COLO668 (cell line): ENCODE results near the gene GLIS1.
A peak's percentile ranks its signal among the peaks of the same experiment; 100 is the strongest.

Source experiments
- DNase-seq: peaks from one replicate; lab custom pipeline; 2025; ENCODE audit not compliant: unreplicated experiment; lab: John Stamatoyannopoulos, UW

Gene GLIS1

DNA sequence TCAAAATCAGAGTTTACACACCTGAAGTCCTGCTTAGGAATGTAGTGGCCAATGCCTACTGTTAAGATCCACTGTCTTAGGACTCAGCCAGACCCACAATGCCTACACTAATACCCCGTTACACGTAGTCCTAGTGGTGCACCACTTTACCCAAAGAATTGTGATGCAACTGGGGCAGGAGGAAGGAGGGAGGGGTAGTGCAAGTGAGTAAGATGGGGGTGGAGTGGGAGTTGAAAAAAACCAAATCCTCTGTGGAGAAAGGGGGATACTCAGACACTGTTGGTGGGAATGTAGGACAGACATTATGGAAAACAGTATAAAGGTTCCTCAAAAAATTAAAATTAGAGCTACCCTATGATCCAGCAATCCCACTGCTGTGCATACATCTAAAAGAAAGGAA lies 19.5 kb downstream of the GLIS1 start:
- DNase-seq = no peak

DNA sequence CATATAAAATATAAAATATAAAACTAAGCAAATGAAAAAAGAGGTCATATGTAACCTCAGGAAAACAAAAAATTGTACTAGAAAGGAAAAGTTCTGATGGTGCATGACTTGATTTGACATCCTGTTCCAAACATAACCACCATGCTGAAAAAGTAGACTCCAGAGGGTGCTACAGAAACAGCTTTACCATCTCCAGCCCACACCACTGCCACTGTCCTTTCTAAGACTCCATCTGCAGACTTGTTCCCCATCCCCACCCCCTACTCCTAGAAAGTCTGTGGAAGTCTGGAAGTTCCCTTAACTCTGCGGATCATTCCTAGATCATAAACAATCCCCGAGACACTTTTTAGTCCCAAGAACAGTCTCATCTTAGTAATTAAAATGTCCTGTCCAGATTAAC lies 20.5 kb downstream of the GLIS1 start:
- no peak for DNase-seq

DNA sequence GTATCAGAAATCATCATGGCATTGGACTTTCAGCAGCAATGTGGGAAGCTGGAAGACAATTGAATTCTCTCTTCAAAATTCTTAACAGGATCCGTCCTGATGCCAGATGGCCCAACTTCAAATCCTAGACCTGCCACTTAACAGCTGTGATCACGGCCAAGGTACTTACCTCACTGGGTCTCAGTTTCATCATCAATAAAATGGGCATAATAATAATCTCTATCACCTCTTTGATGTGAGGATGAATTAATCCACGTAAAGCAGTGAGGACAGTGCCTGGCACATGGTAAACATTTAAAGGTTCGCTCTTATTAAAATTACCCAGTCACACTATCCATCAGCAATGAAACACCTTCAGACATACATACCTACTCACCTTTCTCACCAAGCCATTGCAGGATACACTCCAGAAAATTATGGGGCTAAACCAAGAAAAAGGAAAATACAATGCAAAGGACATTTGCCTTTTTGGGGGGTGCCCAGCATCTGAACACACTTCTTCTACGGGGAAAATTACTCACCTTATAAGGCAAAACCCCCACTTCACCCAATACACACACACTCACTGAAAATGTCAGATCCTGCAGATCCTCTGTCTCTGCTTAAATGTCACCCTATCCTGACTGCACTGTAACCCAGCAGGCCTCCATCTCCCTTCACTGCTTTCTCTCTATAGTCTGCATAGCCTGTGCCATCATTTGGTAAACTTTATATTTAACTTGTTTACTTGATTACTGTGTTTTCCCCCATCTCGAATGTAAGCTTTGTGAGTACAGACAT lies 21.7 kb downstream of the GLIS1 start:
- DNase-seq = no peak

DNA sequence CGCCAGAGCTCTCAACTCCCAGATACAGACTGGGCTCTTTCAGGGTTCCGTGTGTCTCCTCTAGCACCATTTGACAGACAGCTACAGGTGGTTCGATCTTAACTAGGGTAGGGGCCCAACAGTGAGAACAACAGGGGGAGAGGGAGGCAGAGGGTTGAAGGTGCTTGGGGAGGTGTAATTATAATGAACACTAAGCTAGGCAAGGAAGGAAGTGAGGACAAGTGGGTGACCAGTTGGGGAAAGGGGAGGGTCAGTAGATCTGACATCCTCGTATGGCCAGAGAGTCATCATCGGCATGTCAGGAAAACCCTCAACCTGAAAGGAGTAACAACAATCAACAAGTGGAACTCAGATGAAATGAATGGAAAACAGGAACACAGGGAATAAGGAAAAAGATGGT lies 22.8 kb downstream of the GLIS1 start:
- DNase-seq = no peak

DNA sequence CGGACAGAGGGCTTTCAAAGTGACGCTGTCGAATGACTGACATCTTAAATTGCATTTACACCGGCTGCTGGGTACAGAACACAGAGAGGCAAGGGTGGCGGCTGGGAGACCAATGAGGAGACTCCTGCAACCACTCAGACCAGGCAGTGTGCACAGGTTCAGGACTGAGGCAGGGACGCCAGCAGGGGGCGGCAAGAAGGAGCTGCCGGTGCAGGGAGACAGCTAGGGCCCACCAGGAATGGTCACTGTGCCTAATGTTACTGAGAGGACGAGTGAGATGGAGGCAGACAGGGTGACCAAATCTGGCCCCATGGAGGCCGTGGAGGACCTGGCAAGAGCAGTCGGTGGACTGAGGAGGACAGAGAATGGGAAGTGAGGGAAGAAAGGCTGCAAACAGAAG lies 23.5 kb downstream of the GLIS1 start:
- peak; percentile 47 for DNase-seq

DNA sequence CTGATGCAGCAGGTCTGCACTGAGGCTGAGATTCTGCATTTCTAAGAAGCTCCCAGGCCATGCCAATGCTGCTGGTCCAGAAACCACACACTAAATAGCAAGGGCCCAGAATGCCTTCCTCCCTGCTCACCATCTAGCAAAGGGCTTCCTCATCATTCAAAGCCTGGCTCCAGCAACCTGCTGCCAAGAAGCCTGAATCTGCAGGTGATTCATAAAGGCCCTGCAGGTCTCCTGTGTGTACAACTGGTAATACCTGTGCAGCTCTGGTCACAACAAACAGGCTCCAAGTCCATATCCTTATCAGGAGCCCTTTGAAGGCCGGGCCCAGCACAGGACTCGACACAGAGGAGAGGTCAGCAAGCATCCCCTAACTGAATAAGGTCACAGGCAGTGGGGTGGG lies 26.7 kb downstream of the GLIS1 start:
- DNase-seq = no peak

DNA sequence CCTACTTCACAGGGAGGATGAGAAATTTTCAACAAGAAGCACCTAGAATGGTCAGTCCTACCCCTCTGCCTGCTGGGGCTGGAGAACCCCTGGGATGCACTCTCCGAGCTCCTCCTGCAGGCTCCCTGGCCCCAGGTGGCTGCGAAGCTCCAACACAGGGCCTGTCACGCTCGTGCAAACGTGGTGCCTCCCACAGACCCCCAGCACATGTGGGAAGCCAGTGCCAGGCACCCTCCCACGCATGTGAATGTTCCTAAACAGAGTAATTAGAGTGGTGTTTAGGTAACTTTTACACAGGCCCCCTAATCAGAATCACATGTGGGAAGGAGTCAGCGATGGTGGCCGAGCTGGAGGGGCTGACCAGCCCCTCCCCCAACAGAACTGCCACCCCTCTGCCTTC lies 28.4 kb downstream of the GLIS1 start:
- no peak for DNase-seq

DNA sequence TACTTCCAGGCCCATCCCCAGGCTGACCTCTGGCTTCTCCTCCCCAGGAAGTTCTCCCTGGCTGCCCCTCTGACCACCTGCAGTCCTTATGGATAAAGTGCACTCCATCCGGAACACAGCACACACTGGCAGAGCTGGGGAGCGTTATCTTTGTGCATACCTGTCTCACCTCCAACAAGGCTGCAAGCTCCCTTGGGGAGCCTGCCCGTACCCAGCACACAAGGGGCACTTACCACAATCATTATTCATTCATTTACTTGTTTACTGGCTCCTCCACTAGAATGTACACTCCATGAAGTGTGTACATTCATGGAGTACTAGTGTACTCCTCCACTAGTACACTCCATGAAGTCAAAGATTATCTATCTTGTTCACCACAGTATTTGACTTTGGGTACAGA lies 30.3 kb downstream of the GLIS1 start:
- no peak for DNase-seq

DNA sequence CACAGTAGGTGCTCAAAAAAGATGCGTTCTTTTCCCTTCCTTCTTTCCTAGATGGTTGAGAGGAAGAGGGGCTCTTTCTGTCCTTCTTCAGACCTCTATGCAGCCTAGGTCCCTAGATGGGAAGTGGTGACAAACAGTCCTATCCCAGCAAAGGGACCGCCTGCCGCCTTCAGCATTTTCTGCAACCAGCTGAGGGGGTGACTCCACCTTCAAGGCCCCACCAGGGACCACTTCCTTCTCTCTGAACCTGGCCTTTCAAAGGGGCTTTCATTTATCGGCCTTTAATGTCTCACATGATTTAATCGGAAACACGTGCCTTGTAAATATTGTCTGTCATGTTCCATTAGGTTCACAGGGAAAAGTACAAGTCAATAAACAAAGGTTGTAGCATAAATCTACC lies 32.6 kb downstream of the GLIS1 start:
- DNase-seq = no peak

DNA sequence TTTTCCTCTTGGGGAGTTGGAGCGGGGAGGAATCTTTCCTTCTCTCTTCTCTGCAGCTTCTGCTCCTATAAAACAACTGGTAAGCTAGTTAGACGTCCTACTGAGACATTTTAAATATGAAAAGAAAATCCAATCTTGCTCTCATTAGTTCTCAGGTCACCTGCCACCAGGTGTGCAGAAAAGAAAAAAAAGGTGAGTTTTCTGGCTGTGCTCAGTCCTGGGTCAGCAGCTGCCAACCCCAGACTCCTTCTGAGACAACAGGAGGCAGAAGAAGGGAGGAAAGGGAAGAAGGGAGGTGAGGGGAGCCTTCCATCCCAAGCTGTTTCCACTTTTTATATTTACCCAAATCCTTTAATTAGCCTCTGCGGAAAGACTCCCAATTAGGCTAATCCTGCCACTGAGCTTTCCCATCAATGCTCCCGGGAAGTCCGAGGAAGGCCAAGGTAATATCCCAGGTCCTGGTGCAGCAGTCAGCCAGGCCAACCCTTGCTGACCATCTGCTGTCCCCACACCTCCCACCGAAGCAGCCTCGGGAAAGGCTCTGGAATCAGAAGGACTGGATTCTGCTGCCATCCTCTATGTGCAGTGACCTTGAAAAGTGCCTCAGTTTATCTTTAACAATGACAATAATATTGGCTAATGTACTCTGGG lies 33.4 kb downstream of the GLIS1 start:
- no peak for DNase-seq

DNA sequence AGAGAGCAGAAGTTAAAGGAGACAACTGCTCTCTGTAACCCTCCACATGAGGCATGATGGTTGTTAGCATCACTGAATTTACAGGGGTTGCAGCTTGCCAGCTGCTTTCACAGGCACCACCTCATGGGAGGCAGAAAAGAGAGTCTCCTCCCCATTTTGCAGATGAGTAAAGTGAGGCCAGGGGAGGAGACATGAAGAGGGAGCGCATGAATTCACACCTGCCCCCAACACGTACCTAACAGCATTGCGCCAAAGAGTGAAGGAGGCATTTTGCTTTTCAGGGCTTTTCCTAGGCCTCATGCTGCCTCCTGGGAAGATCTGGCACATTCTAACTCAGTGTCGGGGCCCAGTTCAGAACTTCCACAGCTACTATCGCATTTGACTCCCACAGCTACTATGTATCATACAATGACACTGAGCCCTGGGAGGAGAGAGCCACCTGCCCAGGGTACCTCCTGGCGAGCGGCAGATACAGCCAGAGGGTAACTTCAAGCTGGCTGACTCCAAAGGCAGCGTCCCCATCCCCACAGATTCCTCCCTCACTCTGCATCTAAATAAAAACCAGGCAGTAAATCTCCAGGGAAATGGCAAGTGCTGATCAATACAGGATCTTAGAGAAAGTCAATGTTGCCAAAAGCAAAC lies 34.0 kb downstream of the GLIS1 start:
- no peak for DNase-seq

DNA sequence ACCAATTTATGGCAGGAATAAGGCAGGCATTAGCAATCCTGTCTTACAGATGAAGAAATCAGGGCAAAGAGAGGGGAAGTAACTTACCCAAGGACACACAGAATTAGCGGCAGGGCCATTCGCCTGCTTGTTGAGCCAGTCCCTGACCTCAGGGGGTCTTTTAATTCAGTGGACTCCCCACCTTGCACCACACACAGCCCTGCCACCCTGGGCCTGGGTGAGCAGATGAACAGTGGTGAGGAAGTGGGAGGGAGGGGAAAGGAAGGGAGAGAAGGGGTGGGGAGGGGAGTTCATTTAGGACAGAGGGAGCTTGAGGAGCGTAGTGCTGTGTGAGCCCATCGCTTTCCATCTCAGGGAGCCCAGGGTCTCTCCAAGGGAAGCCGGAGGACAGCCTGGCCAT lies 34.7 kb downstream of the GLIS1 start:
- DNase-seq = no peak

DNA sequence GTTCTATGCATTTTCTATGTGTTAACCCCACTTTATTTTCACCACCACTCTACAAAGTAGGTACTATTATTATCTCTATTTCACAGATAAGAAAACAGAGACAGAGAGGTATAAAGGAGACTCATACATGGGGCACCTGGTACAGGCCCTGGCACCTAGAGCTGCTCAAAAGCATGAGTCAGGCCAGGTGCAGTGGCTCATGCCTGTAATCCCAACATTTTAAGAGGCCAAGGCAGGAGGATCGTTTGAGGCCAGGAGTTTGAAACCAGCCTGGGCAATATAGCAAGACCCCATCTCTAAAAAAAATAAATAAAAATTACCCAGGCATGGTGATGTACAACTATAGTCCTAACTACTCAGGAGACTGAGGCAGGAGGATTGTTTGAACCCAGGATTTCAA lies 35.8 kb downstream of the GLIS1 start:
- DNase-seq = no peak

DNA sequence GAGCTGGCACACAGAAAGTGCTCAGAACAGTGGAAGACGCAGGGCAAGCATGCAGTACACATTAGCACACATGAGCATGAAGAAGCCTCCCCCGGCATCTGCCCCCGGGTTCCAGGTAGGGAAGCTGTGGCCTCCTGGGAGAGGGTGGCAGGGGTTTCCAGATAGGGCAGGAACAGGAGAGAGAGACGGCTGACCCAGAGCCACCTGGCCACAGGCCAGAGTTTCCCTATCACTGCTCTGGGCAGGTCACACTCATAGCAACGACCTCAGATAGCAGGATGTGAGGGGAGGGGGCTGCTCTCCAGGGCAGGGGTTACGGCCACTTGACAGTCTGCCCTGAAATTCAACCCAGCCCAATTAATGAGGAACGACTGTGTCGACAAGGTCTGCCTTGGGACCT lies 36.6 kb downstream of the GLIS1 start:
- DNase-seq = no peak

DNA sequence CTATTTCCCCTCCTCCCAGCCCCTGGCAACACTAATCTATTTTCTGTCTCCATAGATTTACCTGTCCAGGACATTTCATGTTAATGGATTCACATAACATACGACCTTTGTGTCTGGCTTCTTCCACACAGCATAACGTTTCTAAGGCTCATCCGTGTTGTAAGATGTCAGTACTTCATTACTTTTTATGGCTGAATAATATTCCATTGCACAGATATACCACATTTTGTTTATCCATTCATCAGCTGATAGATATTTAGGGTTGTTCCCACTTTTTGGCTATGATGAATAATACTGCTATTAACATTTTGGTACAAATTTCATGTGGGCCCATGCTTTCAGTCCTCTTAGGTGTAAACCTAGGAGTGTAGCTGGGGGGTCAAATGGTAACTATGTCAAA lies 38.2 kb downstream of the GLIS1 start:
- DNase-seq = no peak

DNA sequence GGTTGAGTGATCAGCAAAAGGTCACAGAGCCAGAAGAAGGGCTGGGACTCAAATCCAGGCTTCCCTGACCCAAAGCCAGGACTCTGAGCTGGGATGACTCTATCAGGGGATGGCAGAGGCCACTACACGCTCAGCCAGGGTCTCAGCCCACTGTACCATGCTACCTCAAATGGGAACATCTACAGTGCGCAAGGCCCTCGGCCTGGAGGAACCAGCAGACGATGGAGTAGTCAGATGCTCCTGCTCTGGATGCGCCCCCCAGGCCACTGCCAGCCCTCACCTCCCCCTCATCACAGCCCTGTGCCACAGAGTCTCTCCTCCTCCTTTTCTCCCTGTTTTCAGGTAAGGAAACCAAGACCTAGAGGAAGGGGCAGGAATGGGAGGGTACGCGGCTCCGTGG lies 39.0 kb downstream of the GLIS1 start:
- DNase-seq = no peak

DNA sequence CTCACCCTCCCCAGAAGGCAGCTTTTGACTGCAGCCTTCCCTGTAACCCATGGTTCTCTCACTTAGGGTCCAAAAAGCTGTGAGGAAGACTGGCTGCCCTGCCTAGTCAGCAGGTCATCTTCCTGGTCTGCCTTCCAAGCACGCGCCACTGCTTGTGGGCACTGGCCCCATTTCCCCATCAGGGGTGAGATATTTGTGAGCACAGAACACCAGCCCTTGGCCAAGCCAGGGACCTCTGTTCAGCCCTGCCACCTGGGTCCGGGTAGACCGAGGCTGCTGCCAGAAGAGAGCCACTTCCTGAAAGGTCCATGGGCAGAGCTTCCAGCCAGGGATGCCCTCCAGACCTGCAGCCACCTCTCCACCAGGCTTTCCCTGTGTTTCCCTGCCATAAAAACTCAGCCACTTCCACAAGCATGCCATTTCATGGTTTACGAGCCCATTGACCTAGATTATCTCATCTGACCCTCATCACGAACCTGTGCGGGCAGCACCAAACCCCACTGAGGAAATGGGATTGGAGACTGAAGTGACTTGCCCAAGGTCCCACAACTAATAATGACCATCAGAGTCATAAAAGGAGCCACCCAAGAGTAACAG lies 40.5 kb downstream of the GLIS1 start:
- no peak for DNase-seq

DNA sequence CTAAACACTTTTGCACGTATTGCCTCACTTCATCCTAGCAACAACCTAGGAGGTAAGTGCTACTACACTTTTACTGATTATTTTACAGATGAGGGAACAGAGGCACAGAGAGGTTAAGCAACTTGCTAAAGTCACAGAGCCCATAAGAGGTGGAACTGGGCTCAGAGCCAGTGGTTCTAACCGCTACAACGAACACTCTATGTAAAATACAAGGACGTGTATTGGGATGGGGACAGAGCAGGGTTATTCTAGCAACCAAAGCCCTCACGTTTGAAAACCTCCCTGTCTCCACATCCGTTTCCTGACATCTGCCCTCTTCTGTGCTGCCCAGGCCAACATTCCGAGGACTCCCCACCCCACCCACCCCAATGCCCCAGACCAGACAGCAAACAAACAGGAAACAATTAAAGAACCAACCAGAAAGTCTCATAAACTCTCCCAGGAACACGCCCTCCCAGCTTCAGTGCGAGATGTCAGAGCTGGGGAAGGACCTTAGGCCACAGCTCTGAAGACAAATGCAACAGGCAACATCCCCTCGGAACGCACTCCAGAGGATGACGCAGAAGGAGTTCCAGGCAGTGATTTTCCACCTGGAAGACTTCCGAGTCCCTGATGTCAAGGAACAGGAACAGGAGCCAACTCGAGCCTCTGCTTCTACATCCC lies 41.1 kb downstream of the GLIS1 start:
- DNase-seq = no peak

DNA sequence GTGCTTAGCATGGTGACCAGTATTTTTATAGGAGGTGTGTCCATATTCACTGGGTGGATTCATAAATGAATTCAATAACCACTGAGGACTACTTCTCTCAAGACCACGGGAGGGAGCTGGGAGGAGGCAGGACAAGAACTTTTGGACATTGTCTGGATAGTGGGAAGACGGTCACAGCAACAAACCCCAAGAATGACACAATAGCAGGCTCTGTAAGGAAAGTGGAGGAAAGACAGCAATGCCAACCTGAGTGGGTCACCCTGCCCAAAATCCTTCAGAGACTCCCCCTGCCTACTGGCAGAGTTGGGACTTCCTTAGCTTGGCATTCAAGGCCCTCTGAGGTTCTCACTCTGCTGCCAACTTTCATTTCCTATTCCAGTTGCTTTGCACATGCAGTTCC lies 42.0 kb downstream of the GLIS1 start:
- DNase-seq = no peak

DNA sequence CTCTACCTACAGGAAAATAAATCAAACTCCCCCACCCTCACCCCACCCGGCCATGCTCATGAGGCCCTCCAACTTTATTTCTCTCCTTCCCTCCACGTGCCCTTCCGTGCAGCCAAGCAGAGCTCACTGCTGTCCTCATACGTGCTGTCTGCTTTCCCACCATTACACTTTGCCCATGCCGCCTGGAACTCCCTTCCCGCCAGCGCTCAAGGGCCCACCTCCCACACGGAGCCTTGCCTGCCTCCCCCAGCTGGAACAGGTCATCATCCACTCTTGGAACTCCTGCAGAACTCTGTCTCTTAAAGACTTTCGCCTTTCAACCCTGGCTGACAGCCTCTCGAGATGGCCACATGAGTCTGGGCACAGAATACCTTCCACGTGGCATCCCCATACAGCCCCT lies 42.4 kb downstream of the GLIS1 start:
- no peak for DNase-seq

DNA sequence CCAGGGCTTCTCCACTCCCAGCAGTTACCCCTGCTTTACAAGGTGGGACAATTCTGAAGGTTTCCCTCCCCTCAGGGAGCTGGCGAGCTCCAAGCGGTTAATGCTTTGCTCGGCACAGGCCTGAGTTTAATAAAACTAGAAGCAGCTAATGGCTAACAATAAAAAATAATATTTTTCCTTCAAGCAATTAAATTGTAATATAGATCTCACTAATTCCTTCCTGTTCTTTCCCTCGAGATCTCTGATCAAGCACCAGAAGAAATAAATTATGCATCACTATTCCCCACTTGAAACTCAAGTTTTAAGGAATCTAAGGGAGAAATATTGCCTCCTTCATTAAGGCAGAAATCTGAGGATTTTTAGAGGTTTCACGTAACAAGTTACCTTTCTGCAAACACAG lies 42.9 kb downstream of the GLIS1 start:
- no peak for DNase-seq

DNA sequence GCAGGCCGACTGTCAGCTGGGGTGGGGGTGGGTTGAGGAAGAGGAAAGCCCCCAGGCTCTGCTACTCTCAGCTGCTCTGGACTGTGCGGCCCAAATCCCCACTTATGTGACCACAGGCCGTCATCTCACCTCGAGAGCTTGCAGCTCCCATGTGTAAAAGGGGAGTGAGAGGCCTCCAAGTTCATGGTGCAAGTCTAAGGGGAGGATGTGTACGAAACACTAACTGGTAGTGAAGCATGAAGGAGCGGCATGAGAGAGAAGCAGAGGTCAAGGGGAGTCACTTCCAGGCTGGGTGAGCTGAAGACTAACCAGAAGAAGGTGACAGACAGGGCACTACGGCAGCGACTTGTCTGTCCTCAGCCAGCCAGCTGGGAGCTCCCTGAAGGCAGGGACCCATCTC lies 43.8 kb downstream of the GLIS1 start:
- no peak for DNase-seq
